K562 (cell line): ENCODE data around the gene HPX. TPM values are rescaled to one million over a fixed set of nuclear protein-coding genes. Genes with fewer than 3 reads are reported as not detected.

Source experiments
- CBFA2T2 ChIP-seq: fragments of 450-650 bp; conservative IDR thresholded peaks from 2 replicates; pipeline ENCODE4 v1.6.1; 2017; ENCODE audit warnings: mild to moderate bottlenecking
- DEAF1 ChIP-seq: fragments of 450-650 bp; formaldehyde crosslinking; IDR thresholded peaks from 2 replicates; pipeline ENCODE4 v1.4.0; 2020; ENCODE audit warnings: mild to moderate bottlenecking, moderate library complexity
- FOXK2 ChIP-seq, 2 experiments: fragments of 450-650 bp; IDR thresholded peaks in 1 of 2; conservative IDR thresholded peaks in 1 of 2; 2 replicates each; pipeline ENCODE4 v1.6.1; 2016; ENCODE audit warnings: low read depth in 2 of 2, mild to moderate bottlenecking in 1 of 2
- HIVEP1 ChIP-seq: fragments of 250-450 bp; sonication (Bioruptor Pico); IDR thresholded peaks from 2 replicates; pipeline ENCODE4 v1.4.0; 2020; ENCODE audit warnings: mild to moderate bottlenecking
- LCOR ChIP-seq: sonication (generic); formaldehyde crosslinking; IDR thresholded peaks from 2 replicates; pipeline ENCODE4 v1.8.0; 2022; ENCODE audit warnings: mild to moderate bottlenecking, missing genetic modification reagents
- NONO ChIP-seq, 2 experiments: fragments of 200-400 bp in 1 of 2; fragments of 450-650 bp in 1 of 2; formaldehyde crosslinking in 1 of 2; IDR thresholded peaks; 2 replicates each; pipeline ENCODE4 v1.6.1; 2017; ENCODE audit warnings: low read depth in 2 of 2, mild to moderate bottlenecking in 2 of 2, moderate library complexity in 2 of 2, low read length in 1 of 2
- POLR2B ChIP-seq: fragments of 450-650 bp; IDR thresholded peaks from 2 replicates; pipeline ENCODE4 v1.6.1; 2018; ENCODE audit warnings: low read depth; ENCODE audit not compliant: partially characterized antibody
- TEAD4 ChIP-seq, 2 experiments: sonication (generic) in 1 of 2; formaldehyde crosslinking in 1 of 2; IDR thresholded peaks; 2 replicates each; pipeline versions ENCODE4 v1.6.1 to v1.8.0; 2012 to 2022; ENCODE audit warnings: borderline replicate concordance in 1 of 2, inconsistent platforms in 1 of 2, low read length in 1 of 2, mild to moderate bottlenecking in 1 of 2, missing genetic modification reagents in 1 of 2
- XRCC5 ChIP-seq: fragments of 200-400 bp; formaldehyde crosslinking; IDR thresholded peaks from 2 replicates; pipeline ENCODE4 v1.6.1; 2017; ENCODE audit warnings: low read depth, mild to moderate bottlenecking, low read length
- ZBTB49 ChIP-seq: sonication (generic); formaldehyde crosslinking; IDR thresholded peaks from 2 replicates; pipeline ENCODE4 v1.8.0; 2022; ENCODE audit warnings: missing genetic modification reagents, mild to moderate bottlenecking, borderline replicate concordance
- ZNF561 ChIP-seq: fragments of 450-650 bp; formaldehyde crosslinking; conservative IDR thresholded peaks from 2 replicates; pipeline ENCODE4 v1.4.0; 2020; ENCODE audit warnings: mild to moderate bottlenecking, moderate library complexity
- polyA plus RNA-seq, 8 experiments: library from polyadenylated mRNA; depleted of rRNA in 4 of 8; stranded (reverse) in 5 of 8; unstranded in 3 of 8; fragments of >200 nt; fragmentation: Nextera tagmentation in 2 of 8; fragmentation: Illumina TruSeq in 1 of 8; extraction: Ambion mirVana in 2 of 8; extraction: Trizol in 1 of 8; gene quantifications; 2 replicates each; pipeline versions ENCODE4 v1.2.1 to v1.2.3, GENCODE V29; 2011 to 2014; ENCODE audit warnings: inconsistent platforms in 1 of 8, missing spikeins in 1 of 8
- total RNA-seq, 7 experiments: library from RNA; depleted of rRNA in 6 of 7; stranded (reverse); fragments of >200 nt in 6 of 7; fragmentation: Illumina TruSeq in 2 of 7; extraction: Trizol in 2 of 7; gene quantifications; 2 replicates each; pipeline versions ENCODE4 v1.2.1 to v1.2.3, GENCODE V29; 2011 to 2021; ENCODE audit warnings: low replicate concordance in 1 of 7

The HPX gene
- total and polyA plus RNA-seq, 9 of the 15 experiments (the other 6 are each of a cell fraction or from before 2014, with no cell fraction given) = 0.12 to 1.2 (median 0.49) TPM; not detected in 1

GRCh38 chr11:6438979-6439571 is 1.7 kb downstream of the HPX start (continued):
- TF ChIP-seq ZBTB49 (CRISPR knock-in tag) = no peak
- no peak for TF ChIP-seq ZNF561 (CRISPR knock-in tag)
- TF ChIP-seq POLR2B = no peak
- no peak for TF ChIP-seq HIVEP1 (CRISPR knock-in tag)
- 0 out of 2 replicates have a peak, but pooled peaks have one; percentile 20 for TF ChIP-seq TEAD4 (IDR thresholded peaks at IDR 0.05; ENCODE audit: low read length)
- TF ChIP-seq TEAD4 (CRISPR knock-in tag; IDR thresholded peaks at IDR 0.05; ENCODE audit: borderline replicate concordance) = no peak
- 0 out of 2 replicates have a peak, but pooled peaks have one; percentile 26 for TF ChIP-seq DEAF1 (CRISPR knock-in tag)
- no peak for TF ChIP-seq NONO (IDR thresholded peaks at IDR 0.05; ENCODE audit: low read depth in 2 of 2, low read length in 1 of 2)
- no peak for TF ChIP-seq CBFA2T2
- no peak for TF ChIP-seq LCOR (CRISPR knock-in tag)
- 0 out of 2 replicates have a peak, but pooled peaks have one; percentile 66 for TF ChIP-seq XRCC5
- 0 out of 4 replicates have a peak, but pooled peaks of 1 of the 2 experiments have one; percentile 16 for TF ChIP-seq FOXK2 (conservative IDR thresholded peaks at IDR 0.05 in 1 of 2, IDR thresholded peaks at IDR 0.05 in 1 of 2; ENCODE audit: low read depth in 2 of 2)
